Stimulated activated CD4-positive, alpha-beta T cell treated with anti-CD3 and anti-CD28 coated beads, TNF-alpha, amount 100 ng/mL, for 48 hours (primary cell): ENCODE data around the gene CDC42EP3.

Source experiments
- DNase-seq, 3 donors: peaks; one replicate each; pipeline ENCODE4 v3.0.0-alpha.2; 2020; ENCODE audit warnings: low read depth in 3 of 3

The CDC42EP3 gene

GRCh38 chr2:37618326-37618725, 53.1 kb downstream of the CDC42EP3 start:
- no peak for DNase-seq

GRCh38 chr2:37617119-37617892, 54.1 kb downstream of the CDC42EP3 start:
- DNase-seq: no peak

DNA sequence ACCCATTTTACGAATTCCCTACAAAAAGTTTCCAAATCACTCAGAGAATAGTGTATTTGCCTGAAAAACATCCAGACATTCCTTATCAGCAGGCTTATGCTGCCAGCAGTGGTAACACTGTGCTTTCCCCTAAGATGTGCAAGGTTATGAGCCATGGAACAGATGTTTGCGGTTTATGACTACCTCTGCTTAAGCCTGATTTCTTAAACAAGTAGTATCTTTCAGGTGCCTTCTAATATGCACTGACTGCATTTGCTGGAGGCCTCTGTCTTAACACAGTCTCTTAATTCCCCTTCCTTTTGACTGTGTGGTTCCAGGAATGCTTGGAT, 54.8 kb downstream of the CDC42EP3 start:
- DNase-seq: no peak

- DNase-seq: no peak
Observed at GRCh38 chr2:37615804-37616676, 55.4 kb downstream of the CDC42EP3 start.

GRCh38 chr2:37614061-37614738, 57.2 kb downstream of the CDC42EP3 start:
- DNase-seq: no peak

DNA sequence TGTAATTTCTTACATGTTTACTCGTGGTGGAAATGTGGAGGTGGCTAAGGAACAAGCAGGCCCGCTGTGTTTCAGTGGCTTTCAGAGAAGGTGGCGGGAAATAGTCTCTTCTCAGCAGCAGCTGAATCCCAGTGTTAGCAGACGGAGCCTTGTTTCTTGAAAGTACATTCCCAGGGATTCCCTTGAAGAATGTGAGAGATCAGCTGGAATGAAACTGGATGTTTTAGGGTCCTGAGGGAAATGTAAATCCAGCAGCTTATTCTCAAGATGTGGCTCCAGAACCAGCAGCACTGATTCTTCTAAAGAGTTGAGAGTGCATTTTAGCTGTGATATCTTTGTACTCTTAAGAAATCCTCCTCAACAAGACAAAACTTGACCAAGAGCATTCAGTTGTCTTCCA, 59.1 kb downstream of the CDC42EP3 start:
- DNase-seq: no peak

DNA sequence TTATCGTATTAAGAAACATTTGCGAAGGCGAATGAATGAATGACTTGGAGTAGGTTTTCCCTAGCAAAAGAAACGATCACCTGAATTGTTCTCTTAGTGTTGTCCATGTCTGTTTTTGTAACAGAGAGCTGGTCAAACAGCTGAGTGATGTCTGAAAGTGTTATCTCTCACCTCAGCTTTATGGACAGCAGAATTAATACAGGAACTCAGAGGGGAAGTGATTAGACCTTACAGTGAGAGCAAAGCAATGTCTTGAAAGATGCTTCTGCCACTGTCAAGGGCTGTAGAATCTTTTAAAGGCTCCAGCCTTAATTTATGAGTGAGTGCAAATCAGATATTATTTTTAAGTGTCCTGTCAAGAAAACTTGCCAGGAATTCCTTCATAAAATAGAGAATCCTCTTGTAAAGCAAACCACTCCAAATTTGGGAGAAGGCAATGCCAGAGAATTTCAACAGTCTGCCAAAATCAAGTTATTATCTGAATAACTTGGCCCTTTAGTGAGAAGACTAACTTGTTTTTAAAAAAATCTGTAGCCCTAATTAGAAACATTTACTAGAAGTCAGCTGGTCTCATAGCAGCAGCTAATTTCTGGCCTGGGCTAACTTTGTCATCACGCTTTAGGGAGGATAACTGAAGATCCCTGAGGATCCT, 60.7 kb downstream of the CDC42EP3 start:
- no peak for DNase-seq

DNA sequence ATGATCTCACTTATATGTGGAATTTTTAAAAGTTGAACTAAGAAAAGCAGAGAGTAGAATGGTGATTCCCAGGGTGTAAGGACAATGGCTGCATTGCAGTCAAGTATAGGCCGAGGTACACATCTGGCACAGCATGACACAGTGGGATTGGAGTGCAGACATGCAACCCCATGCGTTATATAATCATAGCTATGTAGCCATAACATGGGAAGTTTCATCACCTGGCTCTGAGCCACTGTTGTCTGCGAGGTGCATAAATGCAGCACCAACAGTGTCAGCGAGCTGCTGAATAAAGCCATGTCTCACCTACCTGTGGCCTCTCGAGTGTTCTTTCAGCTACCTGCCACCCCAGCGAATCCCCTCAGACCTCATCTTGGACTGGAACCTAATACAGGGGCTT, 61.7 kb downstream of the CDC42EP3 start:
- DNase-seq: no peak

DNA sequence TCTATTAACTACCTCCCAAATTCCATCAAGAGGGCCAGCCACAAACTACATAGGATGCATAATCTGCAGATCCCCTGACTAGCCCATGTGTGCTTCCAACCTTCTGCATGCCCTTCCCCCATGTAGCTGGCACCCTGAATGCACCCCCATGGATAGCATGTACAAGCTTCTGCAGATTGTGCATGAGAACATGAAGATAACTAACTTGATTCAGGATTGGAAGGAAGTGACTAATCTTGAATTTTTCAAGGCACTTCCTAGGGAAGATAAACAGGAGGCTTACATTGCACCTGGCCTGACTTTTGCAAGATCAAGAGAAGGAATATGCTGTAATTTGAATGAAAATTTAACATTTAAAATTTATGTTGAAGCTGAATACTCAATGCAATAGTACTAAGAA, 66.7 kb downstream of the CDC42EP3 start:
- no peak for DNase-seq

GRCh38 chr2:37602702-37603101, 68.7 kb downstream of the CDC42EP3 start:
- no peak for DNase-seq

DNA sequence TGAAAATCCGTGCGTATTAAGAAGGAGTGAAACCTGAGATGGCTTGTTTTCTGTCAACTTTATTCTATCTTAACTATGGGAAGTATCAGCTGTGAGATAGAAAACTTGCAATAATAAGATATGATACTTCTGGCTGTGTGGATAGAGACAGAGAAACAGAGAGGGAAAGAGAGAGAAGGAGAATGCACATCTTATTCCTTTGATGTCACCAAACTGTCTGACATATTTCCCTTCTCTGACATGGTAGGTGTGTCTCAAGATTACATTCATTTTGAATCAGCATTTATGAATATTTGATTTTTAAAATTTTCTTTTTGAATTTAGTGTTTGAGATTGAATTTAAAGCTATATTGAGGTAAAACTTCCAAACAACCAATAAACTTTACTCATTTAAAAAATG, 69.4 kb downstream of the CDC42EP3 start:
- no peak for DNase-seq

DNA sequence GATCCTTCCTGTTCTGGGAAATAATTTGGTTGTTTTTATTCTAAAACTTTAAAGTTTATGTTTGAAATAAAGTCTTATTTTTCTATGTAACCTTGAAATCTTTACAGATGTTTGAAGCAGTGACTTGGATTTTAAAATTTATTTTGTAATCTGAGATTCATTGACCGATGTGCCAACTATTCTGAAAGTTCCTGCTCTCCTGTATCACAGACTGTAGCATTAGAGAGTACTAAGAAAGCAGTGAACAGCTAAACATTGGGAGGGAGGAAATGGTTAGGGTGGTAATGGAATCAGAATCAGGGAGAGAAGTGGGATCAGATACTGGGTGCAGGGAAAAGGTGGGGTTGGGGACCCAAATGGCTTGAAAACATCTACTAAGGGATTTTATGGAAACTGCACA, 69.9 kb downstream of the CDC42EP3 start:
- no peak for DNase-seq

DNA sequence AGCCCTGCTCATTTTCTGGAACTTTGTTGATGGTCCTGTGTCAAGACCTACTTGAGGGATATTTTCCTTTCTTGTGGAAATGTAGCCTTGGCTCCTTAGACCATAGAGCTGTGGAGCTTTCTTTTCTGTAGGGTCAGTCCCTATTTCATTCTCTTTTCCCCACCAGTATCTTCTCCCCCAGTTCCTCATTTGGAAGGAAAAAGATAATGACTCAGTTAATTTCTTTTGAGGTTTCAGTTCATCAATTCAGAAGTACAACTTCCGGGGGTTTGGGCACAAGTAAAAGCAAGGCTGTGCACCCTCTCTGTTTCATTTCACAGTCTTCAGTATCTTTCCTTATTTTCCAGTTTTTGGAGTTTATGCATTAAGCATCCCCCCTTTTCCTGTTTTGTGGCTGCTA, 70.7 kb downstream of the CDC42EP3 start:
- DNase-seq: no peak

DNA sequence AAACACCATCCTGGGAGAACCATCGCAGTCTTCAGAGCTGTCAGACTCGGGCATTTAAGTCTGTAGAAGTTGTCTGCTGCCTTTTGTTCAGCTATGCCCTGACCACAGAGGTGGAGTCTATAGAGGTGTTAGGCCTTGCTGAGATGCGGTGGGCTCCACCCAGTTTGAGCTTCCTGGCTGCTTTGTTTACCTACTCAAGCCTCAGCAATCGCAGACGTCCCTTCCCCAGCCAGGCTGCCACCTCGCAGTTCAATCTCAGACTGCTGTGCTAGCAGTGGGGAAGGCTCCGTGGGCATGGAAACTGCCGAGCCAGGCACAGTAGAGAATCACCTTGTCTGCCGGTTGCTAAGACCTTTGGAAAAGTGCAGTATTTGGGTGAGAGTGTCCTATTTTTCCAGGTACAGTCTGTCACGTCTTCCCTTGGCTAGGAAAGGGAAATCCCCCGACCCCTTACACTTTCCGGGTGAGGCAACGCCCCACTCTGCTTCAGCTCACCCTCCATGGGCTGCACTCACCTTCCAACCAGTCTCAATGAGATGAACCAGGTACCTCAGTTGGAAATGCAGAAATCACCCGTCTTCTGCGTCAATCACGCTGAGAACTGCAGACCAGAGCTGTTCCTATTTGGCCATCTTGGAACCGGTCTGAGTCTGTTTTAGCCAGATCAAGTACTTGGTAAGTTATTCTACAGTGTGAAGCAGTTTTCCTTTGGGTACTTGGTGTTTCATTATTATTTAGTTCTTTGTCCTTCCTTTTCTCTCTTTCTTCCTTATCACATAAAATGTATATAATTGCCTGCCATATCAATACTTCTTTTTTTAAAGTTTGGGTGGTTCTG, 71.5 kb downstream of the CDC42EP3 start:
- DNase-seq: no peak

DNA sequence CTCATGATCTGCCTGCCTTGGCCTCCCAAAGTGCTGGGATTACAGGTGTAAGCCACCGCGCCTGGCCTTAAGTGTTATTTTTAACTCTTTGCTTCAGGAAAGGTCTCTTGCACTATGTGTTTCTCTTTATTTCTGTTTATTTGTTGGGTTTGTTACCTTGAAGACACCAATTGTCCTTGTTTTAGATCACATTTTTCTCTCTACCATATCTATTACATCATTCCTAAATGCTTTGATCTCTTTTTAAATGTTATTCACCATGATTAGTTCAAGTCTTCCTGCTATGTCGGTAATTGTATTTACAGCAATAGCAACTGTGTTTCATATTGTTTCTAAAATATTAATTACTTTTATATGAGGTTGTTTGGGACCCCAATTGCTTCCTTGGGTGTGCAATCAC, 77.7 kb downstream of the CDC42EP3 start:
- no peak for DNase-seq

DNA sequence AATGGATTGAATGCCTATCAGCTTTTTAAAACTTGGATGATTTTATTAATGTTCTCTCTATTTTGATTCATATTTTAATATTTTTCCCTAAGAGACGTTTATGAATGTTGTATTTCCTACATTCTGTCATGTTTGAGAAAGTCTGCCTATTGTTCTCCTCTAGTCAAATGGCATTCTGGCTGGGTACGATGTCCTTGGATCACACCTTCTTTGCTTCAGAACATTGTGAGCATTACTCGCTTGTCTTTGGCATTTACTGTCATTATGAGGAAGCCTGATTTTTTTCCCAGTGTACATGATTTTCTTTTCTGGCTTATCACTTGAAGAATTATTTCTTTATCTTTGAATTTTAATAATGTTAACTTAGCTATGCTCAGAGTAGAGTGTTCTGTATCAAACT, 78.4 kb downstream of the CDC42EP3 start:
- DNase-seq: no peak
